GM21360 (cell line): ENCODE data around the gene PIBF1.

Experiments
- ATAC-seq: cut with Tn5 transposase; IDR thresholded peaks from one replicate; pipeline ENCODE4 v1.9.1; 2021; ENCODE audit warnings: mild to moderate bottlenecking, moderate library complexity; ENCODE audit not compliant: unreplicated experiment

Gene PIBF1

DNA sequence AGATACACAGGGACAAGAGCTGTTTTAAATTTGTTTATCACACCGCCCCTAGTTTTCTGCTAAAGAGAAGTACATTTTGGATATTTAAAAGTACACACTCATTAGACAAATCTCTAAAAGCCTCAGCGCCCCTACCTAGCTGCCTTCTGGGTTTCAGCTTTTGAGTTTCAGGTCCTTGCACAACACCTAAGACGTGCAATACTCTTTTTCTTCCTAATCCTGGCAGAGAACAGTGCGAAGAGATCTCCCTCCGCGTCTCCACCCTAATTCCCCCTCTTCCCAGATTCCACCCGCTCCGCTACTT is 276.5 kb downstream of the PIBF1 start:
- peak; percentile 9 for ATAC-seq

DNA sequence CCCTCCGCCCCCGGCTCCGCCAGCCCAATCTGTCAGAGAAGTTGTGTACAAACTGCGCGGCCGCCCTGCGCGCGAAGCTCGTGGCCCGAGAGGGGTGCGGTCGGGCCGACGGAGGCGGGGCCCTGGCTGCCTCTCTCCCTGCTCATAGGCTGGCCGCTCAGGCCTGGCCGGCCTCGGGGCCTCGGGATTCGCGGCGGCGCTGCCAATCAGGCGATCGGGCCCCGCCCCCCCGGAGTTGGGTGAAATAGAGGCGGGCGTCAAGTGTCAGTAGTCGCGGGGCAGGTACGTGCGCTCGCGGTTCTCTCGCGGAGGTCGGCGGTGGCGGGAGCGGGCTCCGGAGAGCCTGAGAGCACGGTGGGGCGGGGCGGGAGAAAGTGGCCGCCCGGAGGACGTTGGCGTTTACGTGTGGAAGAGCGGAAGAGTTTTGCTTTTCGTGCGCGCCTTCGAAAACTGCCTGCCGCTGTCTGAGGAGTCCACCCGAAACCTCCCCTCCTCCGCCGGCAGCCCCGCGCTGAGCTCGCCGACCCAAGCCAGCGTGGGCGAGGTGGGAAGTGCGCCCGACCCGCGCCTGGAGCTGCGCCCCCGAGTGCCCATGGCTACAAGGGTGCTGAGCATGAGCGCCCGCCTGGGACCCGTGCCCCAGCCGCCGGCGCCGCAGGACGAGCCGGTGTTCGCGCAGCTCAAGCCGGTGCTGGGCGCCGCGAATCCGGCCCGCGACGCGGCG is 277.0 kb downstream of the PIBF1 start, which contains the start of gene KLF5:
Gene KLF5 (plus strand): TSS at position 270 of the 724 bp plus-strand sequence. CDS start 323 bp downstream, at position 593.
- ATAC-seq, result peak; percentile 98

GRCh38 chr13:73059460-73060250 is 277.7 kb downstream of the PIBF1 start:
- peak; percentile 34 for ATAC-seq

- ATAC-seq, result no peak
Measured at GRCh38 chr13:73060251-73061160, 278.6 kb downstream of the PIBF1 start.

- no peak for ATAC-seq
Measured at GRCh38 chr13:73061473-73061872, 279.5 kb downstream of the PIBF1 start.

DNA sequence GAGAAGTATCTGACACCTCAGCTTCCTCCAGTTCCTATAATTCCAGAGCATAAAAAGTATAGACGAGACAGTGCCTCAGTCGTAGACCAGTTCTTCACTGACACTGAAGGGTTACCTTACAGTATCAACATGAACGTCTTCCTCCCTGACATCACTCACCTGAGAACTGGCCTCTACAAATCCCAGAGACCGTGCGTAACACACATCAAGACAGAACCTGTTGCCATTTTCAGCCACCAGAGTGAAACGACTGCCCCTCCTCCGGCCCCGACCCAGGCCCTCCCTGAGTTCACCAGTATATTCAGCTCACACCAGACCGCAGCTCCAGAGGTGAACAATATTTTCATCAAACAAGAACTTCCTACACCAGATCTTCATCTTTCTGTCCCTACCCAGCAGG is 279.9 kb downstream of the PIBF1 start:
- no peak for ATAC-seq

DNA sequence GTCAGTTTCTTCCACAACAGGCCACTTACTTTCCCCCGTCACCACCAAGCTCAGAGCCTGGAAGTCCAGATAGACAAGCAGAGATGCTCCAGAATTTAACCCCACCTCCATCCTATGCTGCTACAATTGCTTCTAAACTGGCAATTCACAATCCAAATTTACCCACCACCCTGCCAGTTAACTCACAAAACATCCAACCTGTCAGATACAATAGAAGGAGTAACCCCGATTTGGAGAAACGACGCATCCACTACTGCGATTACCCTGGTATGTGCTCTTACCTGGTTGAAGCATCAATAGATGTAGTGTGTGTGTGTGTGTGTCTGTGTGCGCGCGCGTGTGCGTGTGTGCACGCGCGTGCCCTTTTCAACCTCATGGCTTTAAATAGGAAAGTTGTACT is 280.5 kb downstream of the PIBF1 start:
- ATAC-seq, result no peak

GRCh38 chr13:73063166-73063565 is 281.2 kb downstream of the PIBF1 start:
- no peak for ATAC-seq

DNA sequence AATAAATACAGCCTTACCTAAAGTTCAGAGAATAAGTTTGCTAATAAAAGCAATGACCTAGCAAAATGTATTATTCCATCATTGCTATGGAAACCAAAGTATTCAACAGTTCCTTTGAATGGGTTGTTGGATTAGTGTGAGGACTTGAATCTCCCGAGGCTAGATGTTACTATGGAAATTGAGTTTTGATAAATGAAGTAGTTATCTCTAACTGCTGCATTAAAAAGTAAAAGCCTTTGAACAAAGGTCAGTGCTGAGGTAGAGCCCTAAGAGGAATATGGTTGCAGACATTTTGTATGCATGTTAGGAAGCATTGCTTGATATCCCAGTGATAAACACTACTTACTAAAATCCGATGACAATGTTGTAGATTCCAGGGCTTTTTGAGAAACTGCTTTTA is 283.1 kb downstream of the PIBF1 start:
- no peak for ATAC-seq

GRCh38 chr13:73065665-73066340 is 283.9 kb downstream of the PIBF1 start:
- no peak for ATAC-seq
